HG02588 (cell line): ENCODE data around the gene USPL1.

Source experiments
- ATAC-seq: cut with Tn5 transposase; IDR thresholded peaks from one replicate; pipeline ENCODE4 v1.9.1; 2021; ENCODE audit warnings: mild to moderate bottlenecking, moderate library complexity; ENCODE audit not compliant: unreplicated experiment

USPL1 gene

GRCh38 chr13:30696278-30697176 is 78.8 kb downstream of the USPL1 start:
- ATAC-seq = no peak

DNA sequence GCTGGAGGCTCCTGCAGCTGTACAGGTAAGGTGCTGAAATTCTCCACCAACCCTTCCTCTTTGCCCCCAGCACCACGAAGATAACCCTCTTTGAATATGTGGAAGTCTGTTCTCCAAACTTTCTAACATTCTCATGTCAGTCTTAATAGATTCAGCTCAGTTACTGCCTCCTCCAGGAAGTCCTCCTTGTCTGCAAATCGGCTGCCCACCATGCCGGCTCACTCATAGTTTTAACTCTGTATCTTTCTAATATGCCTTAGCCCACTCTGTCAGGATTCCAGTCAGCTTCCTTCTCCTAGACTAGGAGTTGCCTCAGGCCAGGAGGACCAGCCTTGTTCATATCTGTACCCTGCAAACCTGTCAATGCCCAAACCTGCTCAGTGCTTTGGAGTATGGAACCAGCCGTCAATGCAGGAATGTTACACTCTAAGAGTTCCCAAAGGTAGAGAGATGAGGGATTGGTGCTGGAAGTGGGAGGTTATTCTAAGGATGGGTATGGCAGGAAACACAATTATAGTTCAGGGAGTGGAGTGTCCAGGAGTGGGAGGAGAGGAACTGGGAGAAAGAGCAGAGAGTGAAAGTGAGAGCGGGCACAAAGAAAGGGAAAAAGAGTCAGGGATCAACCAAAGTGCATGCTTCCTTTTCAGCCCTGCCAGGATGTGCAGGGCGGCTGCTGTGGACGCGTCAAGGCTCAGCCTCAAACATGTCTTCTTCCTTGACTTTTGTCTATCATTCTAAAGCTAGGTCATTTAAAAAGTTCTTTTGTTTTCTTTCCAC is 79.6 kb downstream of the USPL1 start:
- ATAC-seq = no peak

DNA sequence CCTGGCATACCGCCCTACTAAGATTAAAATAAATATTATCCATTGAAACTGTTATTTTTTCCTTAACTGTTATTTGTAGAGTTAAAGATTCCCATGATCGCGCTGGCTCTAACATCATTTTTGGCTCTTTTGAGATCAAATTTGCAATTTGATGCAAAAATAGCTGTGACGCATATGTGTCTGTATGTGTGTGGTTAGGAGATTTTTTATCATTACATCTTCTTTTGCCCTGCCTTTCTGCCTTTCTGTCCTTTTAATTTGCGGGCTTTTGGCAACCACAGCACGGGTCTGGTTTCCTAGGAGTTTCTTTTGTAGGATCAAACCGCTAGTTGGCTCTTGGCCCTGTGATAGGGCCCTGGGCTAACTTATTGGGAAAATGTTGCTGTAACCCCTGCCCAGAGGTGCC is 80.3 kb downstream of the USPL1 start:
- no peak for ATAC-seq

DNA sequence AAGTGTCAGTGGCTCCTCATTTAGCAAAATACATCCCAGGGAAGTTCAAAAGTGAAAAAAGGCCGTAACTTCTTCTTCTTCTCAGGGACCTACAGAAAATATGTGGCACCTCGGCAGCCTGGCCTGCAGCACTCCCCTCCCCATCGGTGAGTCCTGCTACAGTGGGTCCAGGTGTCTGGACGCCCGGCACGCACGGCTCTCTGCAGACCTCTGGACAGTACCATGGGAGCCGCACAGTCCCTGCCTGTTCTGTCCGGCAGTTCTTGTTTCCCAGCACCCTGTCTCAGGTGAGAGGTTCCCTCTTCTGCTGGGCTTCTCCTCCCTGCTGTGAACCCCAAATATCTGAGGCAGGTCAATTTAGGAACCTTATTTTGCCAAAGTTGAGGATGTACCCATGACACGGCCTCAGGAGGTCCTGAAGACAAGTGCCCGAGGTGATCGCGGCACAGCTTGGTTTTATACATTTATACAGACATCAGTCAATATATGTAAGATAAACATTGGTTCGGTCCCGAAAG is 80.8 kb downstream of the USPL1 start:
- no peak for ATAC-seq

- no peak for ATAC-seq
Observed at GRCh38 chr13:30700364-30700763, 82.6 kb downstream of the USPL1 start.

- no peak for ATAC-seq
Observed at GRCh38 chr13:30702006-30702405, 84.3 kb downstream of the USPL1 start.

DNA sequence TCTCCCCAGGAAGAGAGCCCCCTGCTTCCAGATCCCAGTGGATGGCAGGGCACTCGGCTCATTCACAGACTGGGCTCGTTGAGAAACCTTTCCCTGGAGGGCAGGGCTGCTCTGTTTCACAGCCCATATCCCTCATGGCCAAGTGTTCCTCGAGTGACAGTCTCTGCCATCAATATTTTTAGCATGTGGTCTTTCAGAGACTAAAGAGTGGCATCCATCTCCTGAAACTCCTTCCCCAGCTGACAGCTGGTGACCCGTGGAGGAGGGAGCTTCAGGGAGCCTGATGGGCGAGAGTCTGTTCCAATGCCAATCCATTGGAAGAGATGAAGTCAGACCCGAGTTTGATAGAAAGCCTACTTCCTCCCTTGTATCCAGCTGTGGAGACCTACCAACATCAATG is 86.9 kb downstream of the USPL1 start:
- no peak for ATAC-seq

- no peak for ATAC-seq
Observed at GRCh38 chr13:30705680-30706079, 88.0 kb downstream of the USPL1 start.

GRCh38 chr13:30708541-30708940 is 90.8 kb downstream of the USPL1 start:
- no peak for ATAC-seq
